Activated effector memory CD4-positive, alpha-beta T cell treated with anti-CD3 and anti-CD28 coated beads, Interleukin-2, amount 50 U/mL, for 16 hours (primary cell): ENCODE data around the gene PRODH.
"Not testable (repeated sequence)": the region's sequence is repeated elsewhere in the genome, so short reads cannot be mapped to it uniquely, and the experiment has no call there.

ENCODE experiments used
- DNase-seq: peaks from one replicate; pipeline ENCODE4 v3.0.0-alpha.2; 2020

PRODH gene

GRCh38 chr22:18967391-18968010 is 31.4 kb upstream of the PRODH start:
- DNase-seq = not testable (repeated sequence)

DNA sequence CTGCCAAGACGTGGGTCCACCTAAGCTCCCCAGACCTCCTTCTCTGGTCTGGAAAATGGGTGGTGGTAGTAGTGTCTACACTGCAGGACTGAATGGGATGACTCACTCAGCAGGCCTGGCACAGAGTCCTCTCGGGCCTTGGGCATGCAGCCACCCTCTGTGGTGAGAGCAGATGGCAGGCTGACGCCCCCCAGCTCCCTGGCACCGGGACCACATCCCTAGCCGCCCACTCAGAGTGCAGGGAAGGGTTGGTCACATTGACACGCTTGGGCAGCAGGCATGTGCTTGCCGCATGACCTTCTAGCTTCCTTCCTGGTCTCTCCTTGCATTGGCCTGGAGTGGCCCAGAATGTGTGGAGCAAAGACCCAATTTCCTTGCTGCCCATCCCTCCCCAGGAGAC is 30.7 kb upstream of the PRODH start:
- DNase-seq = no peak

DNA sequence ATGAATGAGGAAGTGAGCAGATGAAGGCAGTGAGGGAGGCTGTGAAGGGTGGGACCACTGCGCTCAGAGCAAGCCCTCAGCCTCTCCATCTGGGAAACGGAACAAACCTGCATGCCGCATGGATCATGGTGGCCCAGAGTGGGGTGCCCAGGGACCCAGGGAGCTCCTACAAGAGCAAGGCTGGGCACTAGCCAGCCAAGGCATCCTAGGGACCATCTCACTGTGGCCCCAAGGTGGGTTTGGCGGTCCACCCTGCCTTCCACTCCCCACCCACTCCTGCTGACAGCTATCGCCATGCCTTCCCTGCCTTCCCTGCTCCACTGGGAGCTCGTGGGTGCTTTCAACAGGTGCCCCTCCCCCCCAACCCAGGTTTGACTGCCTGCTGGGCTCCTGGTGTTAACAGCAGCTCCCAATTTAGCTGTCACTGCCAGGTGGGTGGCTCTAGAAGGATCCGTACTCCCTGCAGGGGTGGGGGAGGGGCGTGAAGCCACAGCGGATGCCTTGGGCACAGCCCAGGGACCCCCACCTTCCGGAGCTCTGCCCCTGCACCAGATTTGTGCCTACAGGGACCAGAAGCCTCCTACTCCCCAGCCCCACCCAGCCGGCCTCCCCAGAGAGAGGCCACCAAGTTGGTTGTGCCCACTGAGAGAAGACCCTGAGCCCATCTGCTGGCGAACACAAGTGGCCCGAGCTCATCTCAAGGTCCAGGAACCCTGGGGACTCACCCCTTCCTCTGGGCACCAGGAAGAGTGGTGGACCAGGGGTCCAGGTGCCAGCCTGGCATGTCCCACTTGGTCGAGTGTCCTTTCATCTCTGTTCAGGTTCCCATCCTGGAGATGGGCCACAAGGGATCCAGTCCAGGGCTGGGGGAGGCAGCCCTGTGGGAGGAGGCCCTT is 29.7 kb upstream of the PRODH start:
- peak; percentile 43 for DNase-seq

DNA sequence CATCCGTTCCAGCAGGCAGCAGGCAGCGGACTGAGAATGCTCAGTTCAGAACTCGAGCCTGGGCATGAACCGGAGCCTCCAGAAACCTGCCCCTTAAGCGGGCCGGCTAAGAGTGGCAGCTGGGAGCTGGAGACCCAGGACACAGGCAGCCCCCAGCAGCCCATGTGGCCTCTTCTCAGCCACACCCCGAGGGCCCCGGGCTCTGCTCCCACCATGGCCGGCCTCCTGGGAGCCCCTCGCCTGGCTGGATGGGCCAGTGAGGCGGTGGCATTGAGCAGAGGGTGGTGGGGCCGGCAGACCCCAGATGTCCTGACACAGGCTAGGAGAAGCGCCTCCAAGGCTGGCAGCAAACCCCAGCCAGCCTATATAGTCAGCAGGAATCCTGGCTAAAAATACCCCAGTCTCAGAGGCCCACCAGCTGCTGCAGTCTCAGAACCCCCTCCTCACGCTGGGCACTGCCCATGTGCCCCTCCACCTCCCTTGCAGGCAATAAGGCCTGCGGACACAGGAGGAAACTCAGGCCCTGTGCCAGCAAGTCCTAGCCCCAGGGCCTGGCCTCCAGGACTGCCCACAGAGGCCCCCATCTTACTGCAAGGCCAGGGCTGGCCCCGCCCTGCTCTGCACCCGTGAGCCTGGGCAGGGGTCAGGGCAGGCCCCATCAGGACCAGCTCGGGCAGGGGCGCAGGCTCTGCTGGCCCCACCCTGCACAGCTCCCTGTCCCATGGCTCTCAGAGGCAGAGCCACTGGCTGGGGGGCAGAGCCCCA is 28.6 kb upstream of the PRODH start:
- DNase-seq = peak; percentile 53

GRCh38 chr22:18964051-18964450 is 28.0 kb upstream of the PRODH start:
- DNase-seq = peak; percentile 48

- peak; percentile 50 for DNase-seq
Measured at GRCh38 chr22:18962308-18962635, 26.2 kb upstream of the PRODH start.

DNA sequence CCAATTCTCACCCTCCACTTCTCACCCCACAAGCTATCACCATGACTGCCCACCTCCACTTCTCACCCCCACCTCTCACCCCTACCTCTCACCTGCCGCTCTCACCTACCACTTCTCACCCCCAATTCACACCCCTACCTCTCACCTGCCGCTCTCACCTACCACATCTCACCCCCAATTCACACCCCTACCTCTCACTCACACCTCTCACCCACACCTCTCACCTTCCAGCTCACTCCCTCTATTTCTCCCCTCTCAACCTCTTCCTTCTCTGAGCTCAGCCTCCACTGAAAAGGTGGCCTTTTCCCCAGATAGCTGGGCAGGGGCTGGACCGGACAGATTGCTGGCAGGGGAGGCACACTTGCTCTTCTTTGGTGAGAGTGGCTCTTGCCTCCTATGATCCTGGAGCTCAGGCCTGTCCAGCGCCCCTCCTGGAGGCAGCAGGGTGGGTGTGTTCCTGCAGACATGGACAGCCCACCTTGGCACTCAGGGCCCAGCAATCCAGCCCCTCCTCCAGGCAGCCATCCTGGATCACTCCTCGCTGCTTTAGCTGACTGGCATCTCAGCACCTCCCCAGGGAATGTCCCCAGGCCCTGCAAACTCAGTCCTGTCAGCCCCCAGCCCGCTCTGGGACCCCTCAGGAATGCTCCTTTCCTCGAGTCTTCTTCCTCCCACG is 25.7 kb upstream of the PRODH start:
- peak; percentile 19 for DNase-seq

- peak; percentile 38 for DNase-seq
Measured at GRCh38 chr22:18961201-18961600, 25.1 kb upstream of the PRODH start.

GRCh38 chr22:18960166-18960820 is 24.2 kb upstream of the PRODH start:
- peak; percentile 21 for DNase-seq

DNA sequence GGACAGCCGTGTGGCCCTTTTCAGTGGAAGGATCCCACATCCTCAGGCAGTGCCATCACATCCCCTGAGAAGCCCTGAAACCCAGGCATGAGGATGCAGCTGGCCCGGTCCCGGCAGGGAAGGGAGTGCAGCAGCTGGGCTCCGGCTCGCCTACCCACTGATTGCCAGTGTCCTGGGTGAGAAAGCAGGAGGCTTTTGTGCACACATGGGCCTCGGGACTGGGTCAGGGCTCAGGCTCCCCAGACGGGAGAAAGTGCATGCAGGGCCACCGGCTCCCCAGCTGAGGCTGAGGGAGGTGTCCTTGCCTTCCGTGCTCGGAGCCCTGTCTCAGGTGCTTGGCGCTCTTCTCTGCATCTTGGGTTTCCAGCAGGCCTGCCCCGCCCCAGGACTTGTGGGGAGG is 23.6 kb upstream of the PRODH start:
- peak; percentile 53 for DNase-seq

GRCh38 chr22:18959266-18959665 is 23.2 kb upstream of the PRODH start:
- DNase-seq = peak; percentile 53

- peak; percentile 59 for DNase-seq
Measured at GRCh38 chr22:18958738-18959137, 22.6 kb upstream of the PRODH start.

DNA sequence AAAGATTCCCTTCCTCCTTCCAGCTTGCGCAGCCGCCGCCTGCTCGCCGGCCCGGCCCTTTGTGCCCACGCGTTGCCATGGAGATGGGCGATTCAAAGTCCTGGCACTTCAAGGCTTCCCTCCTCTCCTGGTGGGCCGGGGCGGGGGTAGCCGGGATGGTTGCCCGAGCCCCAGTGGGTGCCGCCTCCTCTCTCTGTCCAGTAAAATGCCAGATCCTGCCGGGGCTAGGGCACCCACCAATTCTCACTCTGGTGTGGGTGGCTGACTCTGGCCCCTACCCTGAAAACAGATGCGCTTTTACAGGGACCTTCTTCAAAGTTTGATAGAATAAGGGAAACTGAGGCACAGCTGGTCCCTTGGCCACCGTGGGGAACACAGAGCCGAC is 22.2 kb upstream of the PRODH start:
- not testable (repeated sequence) for DNase-seq

DNA sequence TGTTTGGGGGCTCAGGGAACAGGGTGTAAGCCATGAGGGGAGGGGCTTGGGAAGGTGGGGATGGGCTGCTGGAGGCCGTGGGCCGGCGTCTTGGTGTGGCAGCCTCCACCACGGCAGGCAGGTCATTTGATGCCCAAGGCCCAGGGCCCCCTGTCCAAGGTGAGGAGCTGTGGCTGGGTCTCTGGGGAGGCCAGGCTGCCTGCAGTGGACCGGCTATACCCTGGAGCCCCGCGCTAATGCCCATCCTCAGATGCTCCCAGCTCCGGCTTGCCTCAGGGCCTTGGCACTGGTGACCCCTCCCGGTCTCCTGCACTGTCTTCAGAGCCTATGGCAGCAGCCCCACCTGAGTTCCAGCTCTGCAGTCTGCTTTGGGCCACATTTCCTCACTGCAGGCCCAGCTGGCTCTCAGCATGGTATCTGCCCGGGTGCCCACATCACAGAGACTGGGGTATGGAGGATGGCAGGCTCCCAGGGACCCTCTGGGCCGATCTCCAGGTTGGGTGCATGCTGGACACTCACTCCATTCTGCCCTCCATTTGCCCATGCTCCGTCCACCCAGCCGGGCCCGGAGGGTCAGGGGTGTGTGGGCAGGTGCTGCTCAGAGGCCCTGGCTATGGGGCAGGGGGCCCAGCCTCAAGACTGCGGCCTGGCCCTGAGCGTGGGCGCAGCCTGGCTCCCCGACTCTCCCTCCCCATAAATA is 21.7 kb upstream of the PRODH start:
- DNase-seq = peak; percentile 47

GRCh38 chr22:18956956-18957355 is 20.9 kb upstream of the PRODH start:
- DNase-seq = peak; percentile 33

DNA sequence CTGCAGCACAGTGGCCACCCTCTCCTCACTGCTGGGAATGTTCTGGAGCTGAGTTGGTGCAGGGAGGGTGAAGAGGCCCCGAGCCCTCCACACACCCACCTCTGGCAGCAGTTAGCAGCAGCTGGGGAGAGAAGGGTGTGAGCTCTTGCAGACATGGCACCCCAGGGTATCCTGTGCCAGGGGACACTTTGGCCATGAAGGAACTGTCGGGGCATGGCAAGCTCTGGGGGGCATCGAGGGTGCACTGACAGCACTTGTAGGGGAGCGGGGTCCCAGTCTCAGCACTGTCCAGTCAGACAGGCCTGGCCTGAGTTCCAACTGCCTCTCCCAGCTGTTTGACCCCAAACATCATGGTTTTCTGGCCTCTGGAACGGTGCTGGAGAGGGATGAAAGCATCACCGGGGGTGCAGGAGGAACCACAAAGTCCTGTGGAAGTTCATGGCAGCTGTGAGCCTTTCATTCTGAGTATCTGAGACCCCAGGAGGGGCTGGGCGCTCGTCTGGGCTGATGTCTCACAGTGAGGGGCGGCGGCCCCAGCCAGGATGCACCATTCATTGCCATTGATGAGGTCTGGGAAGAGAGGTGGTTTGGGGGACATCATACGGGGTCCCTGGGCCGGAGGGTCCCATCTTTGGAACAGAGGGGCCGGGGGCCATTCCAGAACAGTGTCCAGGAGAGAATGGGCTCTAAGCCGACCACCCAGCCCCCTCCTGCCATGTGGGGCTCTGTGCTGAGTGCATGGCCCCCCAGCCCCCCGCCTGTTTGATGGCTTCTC is 20.2 kb upstream of the PRODH start:
- peak; percentile 44 for DNase-seq

DNA sequence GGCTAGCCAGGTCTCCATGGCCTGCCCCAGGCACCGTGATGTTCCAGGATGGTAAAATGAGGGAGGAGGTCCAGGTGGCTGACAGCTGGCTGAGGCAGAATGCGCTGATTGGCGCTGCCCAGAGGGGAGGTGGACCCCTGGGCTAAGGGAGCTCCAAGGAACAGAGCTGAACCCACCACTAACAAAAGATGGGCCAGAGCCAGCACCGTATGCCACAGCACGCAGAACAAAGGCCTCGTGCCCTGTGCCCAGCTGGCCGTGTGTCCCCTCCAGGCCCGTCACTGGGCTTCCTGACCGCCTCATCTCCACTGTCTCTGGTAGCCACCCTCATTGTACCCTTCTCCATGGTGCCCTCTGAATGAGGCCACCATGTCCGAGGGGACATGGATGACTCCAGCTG is 19.6 kb upstream of the PRODH start:
- DNase-seq = no peak

DNA sequence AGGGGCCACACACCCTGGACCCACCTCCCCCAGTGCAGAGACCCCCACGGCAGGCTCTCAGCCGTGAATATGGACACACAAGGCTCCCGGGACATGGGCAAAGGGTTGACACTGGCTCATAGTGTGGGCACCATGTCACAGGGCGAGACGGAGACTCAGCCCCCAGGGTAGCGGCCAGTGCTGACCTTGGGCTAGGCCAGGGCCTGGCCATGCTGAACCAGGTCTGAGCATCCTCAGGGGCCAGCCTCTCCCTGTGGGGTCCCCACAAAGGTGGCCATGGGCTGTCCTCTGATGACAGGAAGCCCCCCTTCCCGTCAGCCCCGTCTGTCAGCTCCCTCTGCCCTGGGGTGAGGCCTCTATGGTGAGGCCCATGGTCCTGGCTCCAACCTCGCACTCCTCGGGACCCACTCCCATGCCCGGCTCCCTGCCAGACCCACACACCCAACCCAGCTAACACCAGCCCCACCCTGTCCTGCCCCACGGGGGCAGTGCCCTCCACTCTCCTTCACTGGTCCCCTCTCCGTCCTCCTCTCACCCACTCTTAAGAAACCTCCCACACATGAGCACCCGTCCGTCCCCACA is 19.0 kb upstream of the PRODH start:
- peak; percentile 46 for DNase-seq

DNA sequence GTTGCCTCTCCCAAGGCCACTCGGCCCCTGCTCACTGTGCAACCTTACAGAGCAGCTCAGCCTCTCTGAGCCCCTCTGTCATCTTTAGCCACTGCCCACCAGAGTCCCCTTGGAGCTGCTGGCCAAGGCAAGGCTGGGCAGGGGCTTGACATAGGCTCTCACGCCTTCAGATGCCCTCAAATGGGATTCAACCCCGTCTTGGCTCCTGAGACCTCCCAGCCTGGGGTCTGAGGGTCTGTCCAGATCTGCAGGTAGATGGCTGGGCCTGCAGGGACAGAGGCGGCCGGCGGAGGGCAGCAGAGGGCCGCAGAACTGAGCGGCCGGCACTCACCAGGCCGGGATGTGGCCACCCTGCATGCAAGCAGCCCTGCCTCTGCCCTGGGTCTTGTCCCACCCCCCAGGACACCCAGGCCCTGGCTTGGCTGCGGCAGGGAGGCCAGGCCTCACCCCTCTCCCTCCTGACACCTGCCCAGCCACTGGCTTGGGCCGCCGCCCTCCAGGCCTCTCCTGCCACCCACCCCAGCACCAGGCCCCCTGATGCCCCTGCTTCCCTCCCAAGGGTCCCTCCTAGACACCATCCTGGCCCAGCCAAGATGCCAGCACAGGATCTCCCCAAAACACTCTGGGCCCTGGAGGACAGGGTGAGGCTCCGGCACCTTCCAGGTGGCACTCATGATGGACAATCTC is 18.4 kb upstream of the PRODH start:
- DNase-seq = peak; percentile 82

GRCh38 chr22:18953128-18953527 is 17.0 kb upstream of the PRODH start:
- peak; percentile 34 for DNase-seq
